SK-N-MC (cell line): ENCODE data around the gene ARHGEF33.

ENCODE experiments used
- DNase-seq: peaks from one replicate; pipeline ENCODE4 v3.0.0-alpha.2; 2011; ENCODE audit warnings: low read depth, low spot score
- H3K27ac ChIP-seq: fragments of 200-600 bp; sonication (generic); 2 replicates; pipeline ENCODE4 v1.5.1; 2016; ENCODE audit warnings: mixed run types
- H3K36me3 ChIP-seq: fragments of 200-600 bp; sonication (generic); 2 replicates; pipeline ENCODE4 v1.6.1; 2017; ENCODE audit warnings: antibody characterized with exemption, low read length, mixed read lengths; ENCODE audit not compliant: insufficient read depth
- H3K4me3 ChIP-seq: fragments of 200-600 bp; sonication (generic); 2 replicates; pipeline ENCODE4 v1.5.1; 2016
- H3K9ac ChIP-seq: fragments of 200-600 bp; sonication (generic); 2 replicates; pipeline ENCODE4 v1.8.0; 2017; ENCODE audit warnings: mixed run types, mixed read lengths; ENCODE audit not compliant: insufficient read length
- H3K9me3 ChIP-seq: fragments of 200-600 bp; sonication (generic); 2 replicates; pipeline ENCODE4 v1.6.1; 2017; ENCODE audit warnings: low read depth, mild to moderate bottlenecking, antibody characterized with exemption, low read length, moderate library complexity, mixed read lengths
- EZH2 ChIP-seq: fragments of 200-600 bp; sonication (generic); IDR thresholded peaks from one replicate; pipeline ENCODE4 v1.6.1; 2017; ENCODE audit warnings: antibody characterized with exemption
- FOXP2 ChIP-seq: optimal IDR thresholded peaks from 2 replicates; pipeline ENCODE3; 2011; ENCODE audit warnings: mild to moderate bottlenecking, moderate library complexity; ENCODE audit not compliant: insufficient read depth; ENCODE audit errors: extremely low read length, control extremely low read depth
- POLR2AphosphoS5 ChIP-seq: IDR thresholded peaks from 2 replicates; pipeline ENCODE4 v1.6.1; 2012; ENCODE audit warnings: mild to moderate bottlenecking, low read depth, low read length, borderline replicate concordance

ARHGEF33 gene

DNA sequence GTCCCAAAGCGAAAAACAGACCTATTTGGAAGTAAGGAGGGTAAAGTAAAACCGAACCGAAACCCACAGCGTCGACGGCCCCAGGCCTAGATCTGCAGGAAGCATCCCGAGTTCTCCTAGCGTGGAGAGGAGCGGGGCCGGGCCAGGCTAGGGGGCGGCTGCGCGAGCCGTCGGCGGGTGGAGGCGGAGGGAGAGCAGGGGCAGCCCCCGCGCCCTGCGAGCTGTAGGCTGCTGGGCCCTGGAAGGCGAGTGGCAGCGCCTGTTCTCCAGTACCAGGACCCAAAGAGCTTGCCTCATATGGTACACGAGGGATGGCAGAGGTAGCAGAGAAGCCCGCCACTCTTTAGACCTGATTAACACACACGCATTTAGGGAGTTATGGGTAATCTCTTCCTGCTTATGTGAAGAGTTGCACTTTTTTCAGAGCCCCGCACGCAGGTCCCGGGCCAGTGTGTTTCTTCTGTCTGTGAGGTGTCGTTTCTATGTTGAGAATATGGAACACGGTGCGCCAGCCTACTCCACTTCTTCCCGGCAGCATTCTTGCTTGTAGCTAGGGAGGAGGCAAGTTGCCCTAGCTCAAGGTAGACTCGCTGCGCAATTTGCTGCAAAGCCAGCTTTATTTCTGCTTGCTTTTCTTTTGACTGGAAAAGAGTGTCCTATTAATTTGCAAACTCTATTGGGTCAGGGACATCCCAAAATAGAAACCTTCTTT, 71.1 kb downstream of the ARHGEF33 start:
- no peak for DNase-seq
- no peaks in the 10 kb centered on the region for H3K36me3 ChIP-seq
- no peak overlapping the region for H3K9ac ChIP-seq
- TF ChIP-seq EZH2, result no peak
- no peak for TF ChIP-seq POLR2AphosphoS5
- no peak for TF ChIP-seq FOXP2
- no peaks in the 10 kb centered on the region for H3K9me3 ChIP-seq
- H3K27ac ChIP-seq, result no peak overlapping the region
- H3K4me3 ChIP-seq, result no peak overlapping the region

DNA sequence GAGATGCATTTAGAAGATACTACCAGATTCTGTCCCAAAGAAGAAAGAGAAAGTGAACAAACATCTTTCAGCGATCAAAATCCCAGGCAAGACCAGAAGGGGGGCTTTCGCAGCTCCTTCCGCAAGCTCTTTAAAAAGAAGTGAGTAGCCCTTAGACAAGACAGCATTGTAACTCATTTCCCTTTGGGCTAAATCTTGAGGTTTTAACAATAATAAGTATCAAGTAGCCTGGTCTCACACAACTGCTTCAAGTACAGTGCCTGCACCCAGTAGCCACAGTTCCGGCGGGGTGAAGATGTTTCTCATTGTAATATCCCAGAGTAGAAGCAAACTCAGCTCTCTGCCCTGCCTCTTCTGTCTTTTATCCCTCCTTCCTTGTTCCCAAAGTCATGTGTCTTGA, 76.3 kb downstream of the ARHGEF33 start:
- Histone ChIP-seq H3K4me3 (no peak overlapping the region), H3K9ac (no peak overlapping the region), H3K36me3 (no peaks in the 10 kb centered on the region), H3K9me3 (no peaks in the 10 kb centered on the region), H3K27ac (no peak overlapping the region)
- TF ChIP-seq FOXP2, result no peak
- TF ChIP-seq EZH2, result no peak
- DNase-seq, result no peak

DNA sequence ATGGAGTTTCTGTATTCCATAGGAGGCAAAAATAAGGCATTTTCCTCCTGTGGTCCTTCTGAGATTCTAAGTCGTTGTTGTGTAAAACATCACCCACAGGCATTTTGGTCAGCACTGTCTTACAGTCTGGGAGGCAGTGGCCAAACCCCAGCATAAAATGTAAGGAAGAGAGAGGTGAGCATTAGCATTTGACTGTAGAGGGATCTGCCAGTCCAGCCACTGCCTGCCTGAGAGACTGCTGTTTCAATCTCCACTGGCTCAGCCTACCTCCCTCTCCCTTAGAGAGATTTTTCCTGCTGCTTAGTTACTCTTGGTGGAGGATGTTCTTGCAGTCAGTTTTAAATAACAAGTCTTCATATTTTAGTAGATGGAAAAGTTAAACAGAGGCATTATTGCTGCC, 77.0 kb downstream of the ARHGEF33 start:
- TF ChIP-seq POLR2AphosphoS5, result no peak
- TF ChIP-seq EZH2, result no peak
- no peak for TF ChIP-seq FOXP2
- Histone ChIP-seq H3K9ac (no peak overlapping the region), H3K9me3 (no peaks in the 10 kb centered on the region), H3K27ac (no peak overlapping the region), H3K36me3 (no peaks in the 10 kb centered on the region), H3K4me3 (no peak overlapping the region)
- no peak for DNase-seq

DNA sequence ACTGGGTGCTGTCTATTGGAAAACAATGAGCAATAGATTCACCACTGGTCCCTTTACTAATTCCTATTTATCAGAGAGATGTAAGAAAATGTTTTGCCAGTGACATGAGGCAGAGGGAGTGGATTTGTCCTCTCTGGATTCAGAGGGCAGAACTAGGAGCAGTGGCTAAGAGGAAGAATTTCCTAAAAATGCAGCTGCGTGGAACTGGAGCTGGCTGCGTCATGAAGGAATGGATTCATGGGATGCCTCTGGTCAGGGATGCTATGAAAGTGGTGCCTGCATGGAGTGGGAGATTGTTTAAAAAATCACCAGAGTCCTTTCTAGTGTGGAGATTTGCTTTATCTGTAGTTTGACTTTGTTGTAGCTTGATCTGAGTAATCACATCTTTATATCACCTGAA, 78.3 kb downstream of the ARHGEF33 start:
- H3K9me3 ChIP-seq, result no peaks in the 10 kb centered on the region
- no peak overlapping the region for H3K4me3 ChIP-seq
- no peak overlapping the region for H3K27ac ChIP-seq
- no peak overlapping the region for H3K9ac ChIP-seq
- no peak for TF ChIP-seq FOXP2
- TF ChIP-seq EZH2, result no peak
- TF ChIP-seq POLR2AphosphoS5, result no peak
- H3K36me3 ChIP-seq, result no peaks in the 10 kb centered on the region
- DNase-seq, result no peak

DNA sequence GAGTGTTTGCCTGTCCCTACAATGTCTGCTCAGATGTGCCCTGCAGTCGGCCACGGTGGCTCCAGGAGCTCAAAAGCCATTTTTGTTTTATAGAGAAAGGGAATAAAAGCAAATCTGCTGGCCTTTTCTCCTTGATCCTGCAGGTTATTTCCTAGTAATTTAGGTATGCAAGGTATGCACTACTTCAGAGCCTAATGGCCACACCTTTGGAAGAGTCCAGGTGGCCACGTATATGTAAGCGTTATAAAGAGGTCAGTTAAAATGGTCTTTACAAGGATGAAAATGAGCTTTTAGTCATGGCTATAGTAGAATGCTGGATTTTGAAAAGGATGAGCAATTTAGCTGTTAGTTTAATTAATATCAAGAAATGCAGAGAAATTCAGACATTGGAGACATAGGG, 81.7 kb downstream of the ARHGEF33 start:
- no peak for DNase-seq
- H3K4me3 ChIP-seq, result no peak overlapping the region
- TF ChIP-seq POLR2AphosphoS5 (no peak), FOXP2 (no peak), EZH2 (no peak)
- H3K36me3 ChIP-seq, result no peaks in the 10 kb centered on the region
- H3K27ac ChIP-seq, result no peak overlapping the region
- H3K9ac ChIP-seq, result no peak overlapping the region
- no peaks in the 10 kb centered on the region for H3K9me3 ChIP-seq

DNA sequence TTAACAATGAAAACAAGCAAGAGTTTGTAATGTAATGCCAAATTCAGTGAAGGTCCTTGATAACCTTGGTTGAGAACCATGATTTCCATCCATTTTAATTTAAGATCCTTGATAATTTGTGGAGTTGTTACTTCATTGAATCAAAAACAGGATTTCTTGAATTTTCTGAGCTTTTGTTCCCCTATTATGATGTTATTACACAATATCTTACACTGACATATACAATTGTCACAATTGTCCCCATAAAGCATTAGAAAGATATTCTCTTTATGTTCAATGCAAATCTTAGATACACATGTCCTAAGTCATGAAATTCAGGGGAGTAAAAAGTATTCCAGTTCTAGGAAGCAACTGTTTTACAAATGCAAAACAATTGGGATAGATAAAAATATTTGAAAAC, 83.6 kb downstream of the ARHGEF33 start:
- no peaks in the 10 kb centered on the region for H3K9me3 ChIP-seq
- no peak overlapping the region for H3K27ac ChIP-seq
- no peak for DNase-seq
- TF ChIP-seq EZH2, result no peak
- no peak for TF ChIP-seq POLR2AphosphoS5
- no peak for TF ChIP-seq FOXP2
- no peak overlapping the region for H3K9ac ChIP-seq
- no peak overlapping the region for H3K4me3 ChIP-seq
- H3K36me3 ChIP-seq, result no peaks in the 10 kb centered on the region

DNA sequence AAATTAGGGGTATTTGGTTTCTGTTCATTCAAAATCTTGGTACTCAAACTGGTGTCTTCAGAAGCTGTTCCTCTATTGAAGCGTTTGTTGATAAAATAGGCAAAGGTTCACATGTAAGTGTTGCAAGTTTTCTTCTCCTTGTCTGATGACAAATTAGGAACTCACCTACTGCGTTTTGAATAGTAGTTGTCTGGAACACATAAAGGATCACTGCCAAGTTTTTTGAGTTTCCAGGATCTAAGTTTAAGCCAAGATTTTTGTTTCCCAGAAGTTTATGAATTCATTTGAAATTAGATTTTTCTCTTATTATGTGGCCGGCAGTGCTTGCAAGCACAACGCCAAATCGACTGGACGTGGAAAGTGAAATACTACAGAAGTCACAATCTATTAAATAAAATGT, 85.4 kb downstream of the ARHGEF33 start:
- no peak overlapping the region for H3K9ac ChIP-seq
- no peaks in the 10 kb centered on the region for H3K36me3 ChIP-seq
- no peak overlapping the region for H3K27ac ChIP-seq
- no peaks in the 10 kb centered on the region for H3K9me3 ChIP-seq
- no peak for DNase-seq
- TF ChIP-seq EZH2 (no peak), POLR2AphosphoS5 (no peak), FOXP2 (no peak)
- no peak overlapping the region for H3K4me3 ChIP-seq

DNA sequence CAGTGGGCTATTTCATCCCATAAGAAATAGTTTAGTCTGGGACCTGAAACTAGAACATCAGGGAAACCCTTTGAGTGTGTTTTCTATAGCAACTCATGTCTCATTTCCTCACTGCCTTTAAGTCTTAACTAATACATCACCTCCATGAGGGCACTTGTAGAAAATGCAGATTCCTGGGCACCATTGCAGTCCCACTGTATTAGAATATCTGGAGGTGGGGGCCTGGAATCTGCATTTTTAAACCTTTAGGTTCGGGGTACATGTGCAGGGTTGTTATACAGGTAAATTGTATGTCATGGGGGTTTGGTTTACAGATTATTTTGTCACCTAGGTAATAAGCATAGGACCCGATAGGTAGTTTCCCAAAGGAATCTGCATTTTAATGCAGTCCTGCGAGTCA, 87.4 kb downstream of the ARHGEF33 start:
- Histone ChIP-seq H3K4me3 (no peak overlapping the region), H3K9ac (no peak overlapping the region), H3K27ac (no peak overlapping the region), H3K9me3 (no peaks in the 10 kb centered on the region), H3K36me3 (no peaks in the 10 kb centered on the region)
- no peak for DNase-seq
- TF ChIP-seq FOXP2 (no peak), EZH2 (no peak), POLR2AphosphoS5 (no peak)
